Astrocyte (in vitro differentiated cells and primary cell): ENCODE measurements around the gene B3GNT4.

Source experiments
- EZH2 ChIP-seq: IDR thresholded peaks from 2 replicates; pipeline ENCODE4 v1.6.1; 2012; ENCODE audit warnings: mild to moderate bottlenecking, low read length, inconsistent platforms; ENCODE audit not compliant: insufficient read depth
- TF ChIP-seq, protein P1 (sequence below): IDR thresholded peaks from 2 replicates; pipeline ENCODE4 v1.5.1; 2011; ENCODE audit warnings: low read depth, mild to moderate bottlenecking, inconsistent platforms, low read length, moderate library complexity; ENCODE audit not compliant: insufficient read depth

DNA sequence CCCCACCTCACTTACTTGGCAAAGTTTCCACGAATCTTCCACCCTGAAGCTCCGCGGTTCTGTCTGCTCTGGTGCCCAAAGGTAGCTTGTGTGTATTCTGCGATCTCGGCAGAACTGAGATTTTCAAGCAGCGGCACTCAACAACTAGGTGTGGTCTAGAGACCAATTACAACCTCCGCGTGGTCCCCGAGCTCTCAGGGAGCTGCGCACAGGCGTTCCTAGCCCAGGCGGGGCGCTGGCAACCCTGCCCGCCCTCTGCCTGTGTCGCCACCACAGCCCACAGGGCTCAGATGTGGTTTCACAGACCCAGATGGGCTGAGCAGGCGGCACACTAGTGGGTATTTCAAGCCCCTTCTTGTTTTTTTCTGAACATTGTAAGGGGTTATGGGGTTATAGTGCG lies 23.8 kb downstream of the B3GNT4 start:
- TF ChIP-seq, protein P1, sequence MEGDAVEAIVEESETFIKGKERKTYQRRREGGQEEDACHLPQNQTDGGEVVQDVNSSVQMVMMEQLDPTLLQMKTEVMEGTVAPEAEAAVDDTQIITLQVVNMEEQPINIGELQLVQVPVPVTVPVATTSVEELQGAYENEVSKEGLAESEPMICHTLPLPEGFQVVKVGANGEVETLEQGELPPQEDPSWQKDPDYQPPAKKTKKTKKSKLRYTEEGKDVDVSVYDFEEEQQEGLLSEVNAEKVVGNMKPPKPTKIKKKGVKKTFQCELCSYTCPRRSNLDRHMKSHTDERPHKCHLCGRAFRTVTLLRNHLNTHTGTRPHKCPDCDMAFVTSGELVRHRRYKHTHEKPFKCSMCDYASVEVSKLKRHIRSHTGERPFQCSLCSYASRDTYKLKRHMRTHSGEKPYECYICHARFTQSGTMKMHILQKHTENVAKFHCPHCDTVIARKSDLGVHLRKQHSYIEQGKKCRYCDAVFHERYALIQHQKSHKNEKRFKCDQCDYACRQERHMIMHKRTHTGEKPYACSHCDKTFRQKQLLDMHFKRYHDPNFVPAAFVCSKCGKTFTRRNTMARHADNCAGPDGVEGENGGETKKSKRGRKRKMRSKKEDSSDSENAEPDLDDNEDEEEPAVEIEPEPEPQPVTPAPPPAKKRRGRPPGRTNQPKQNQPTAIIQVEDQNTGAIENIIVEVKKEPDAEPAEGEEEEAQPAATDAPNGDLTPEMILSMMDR = no peak
- no peak for TF ChIP-seq EZH2
